HG02610 (cell line): ENCODE data around the gene ZBTB38.

Experiments
- ATAC-seq: cut with Tn5 transposase; IDR thresholded peaks from one replicate; pipeline ENCODE4 v1.9.1; 2021; ENCODE audit warnings: mild to moderate bottlenecking, moderate library complexity; ENCODE audit not compliant: unreplicated experiment

ZBTB38 gene

GRCh38 chr3:141384575-141384974, 16.3 kb downstream of the ZBTB38 start:
- no peak for ATAC-seq

DNA sequence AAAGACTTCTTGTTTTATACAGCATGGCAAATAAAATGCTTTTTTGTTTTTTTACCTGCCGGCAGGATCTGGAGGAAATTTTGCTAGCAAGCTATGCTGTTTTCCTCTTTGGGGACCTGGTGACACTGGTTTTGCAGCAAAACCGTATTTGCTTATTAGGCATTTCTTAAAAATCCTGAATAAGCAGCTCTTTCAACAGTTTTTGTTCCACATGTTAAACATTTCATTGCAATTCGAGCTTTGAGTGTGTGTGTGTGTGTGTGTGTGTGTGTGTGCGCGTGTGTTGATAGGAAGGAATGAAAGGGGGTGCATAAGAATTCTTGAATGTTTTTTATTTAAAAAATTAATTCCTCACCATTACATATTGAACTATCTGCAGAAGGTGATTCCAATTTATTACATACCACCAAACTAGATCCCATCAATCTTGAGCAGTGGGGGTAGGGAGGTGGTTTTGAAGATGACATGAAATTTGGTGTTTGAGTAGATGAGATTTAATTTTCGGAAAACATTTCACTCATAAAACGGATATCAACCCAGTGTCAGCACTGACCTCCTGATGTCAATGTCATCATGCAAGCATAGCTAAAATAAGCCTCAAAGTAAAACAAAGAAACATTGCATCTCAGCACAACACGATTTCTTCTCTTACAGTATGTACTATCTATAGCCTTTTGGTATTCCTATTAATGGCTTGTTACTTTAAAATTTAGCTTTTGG, 17.3 kb downstream of the ZBTB38 start:
- no peak for ATAC-seq

DNA sequence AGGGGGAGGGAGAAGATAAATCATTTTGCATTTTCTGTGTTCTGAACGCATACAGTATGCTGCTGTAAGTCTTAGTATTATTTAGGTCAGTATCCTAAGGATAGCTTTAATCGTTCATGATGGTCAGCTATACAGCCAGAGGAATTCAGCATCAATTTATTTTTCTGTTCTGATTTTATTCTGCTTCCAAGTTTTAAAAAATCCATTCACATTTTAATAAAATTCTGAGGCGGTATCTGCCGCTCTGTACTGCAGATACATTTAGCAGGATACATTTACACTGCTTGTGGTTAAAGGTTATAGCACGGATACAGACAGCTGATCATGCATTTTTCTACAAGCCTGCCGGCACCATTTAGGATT, 17.8 kb downstream of the ZBTB38 start:
- ATAC-seq = no peak

DNA sequence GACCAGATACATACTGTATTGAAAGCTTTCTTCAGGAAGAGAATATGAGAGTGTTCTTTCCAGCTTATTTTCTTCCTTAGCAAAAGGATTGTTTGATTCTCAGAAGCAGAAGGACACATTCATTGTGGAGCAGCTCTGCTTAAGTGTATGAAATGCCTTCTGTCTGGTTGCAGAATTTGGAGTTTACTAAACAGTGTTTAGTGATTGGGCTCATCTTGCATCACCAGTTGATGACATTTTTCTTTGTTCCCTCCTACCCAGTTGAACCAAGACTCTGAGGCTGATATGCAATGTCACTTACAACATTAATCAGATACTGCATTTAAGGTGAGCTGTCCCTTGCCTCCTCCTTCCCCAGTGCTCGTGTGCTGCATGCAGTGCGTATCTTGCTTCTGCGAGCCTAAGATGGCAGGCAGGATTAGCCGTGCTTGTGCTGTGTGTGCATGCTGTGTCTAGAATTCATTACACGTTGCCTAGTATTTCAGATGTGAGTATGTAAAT, 18.4 kb downstream of the ZBTB38 start:
- no peak for ATAC-seq

- no peak for ATAC-seq
Measured at GRCh38 chr3:141387516-141387915, 19.2 kb downstream of the ZBTB38 start.

GRCh38 chr3:141388395-141388794, 20.1 kb downstream of the ZBTB38 start:
- peak; percentile 12 for ATAC-seq

DNA sequence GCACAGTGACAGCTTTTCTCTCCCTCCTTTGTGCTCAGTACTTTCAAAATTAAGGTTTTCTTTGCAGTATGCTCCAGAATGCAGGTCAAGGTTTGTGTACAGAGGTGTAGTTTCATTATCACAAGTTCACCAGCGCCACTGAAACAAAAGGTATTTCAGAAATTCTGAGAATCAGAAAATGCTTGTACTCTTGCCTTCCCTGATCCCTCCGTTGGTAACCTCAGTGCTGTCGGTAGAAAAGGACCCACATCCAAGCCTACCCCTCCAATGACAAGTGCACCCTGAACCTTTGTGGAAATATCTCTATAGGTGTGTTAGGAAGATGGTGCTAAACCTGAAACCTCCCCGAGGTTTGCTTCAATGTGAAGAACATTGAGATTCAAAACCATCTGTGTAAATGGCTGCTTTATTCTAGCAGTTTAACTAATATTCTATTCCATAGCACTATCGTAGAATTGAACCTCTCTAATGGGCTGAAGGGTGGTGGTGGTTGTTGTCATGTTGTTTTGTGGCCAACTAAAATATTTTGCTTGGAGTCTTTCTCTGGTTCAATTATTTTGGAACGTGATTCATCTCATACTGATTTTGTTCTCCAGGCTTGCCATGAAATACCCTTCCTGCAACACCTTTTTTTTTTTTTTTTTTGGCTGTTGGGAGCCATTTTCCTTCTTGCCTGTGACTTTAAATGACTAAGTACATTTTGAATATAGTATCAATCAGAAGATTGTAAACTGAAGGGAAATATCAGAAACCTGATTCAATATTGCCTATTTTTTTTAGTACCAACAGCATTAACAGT, 20.7 kb downstream of the ZBTB38 start:
- ATAC-seq = peak; percentile 81

- ATAC-seq = no peak
Measured at GRCh38 chr3:141389703-141390102, 21.4 kb downstream of the ZBTB38 start.

DNA sequence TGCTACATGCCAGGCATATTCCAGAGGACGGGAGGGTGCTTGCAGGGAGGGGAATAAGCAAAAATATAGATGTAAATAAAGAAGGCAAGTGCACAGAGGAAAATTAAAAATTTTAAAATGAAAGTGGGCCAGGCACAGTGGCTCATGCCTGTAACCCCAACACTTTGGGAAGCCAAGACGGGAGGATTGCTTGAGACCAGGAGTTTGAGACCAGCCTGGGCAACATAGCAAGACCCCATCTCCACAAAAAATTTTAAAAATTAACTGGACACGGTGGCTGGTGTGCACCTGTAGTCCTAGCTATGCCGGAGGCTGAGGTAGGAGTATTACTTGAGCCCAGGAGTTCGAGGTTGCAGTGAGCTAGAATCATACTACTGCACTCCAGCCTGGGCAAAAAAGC, 22.4 kb downstream of the ZBTB38 start:
- ATAC-seq = no peak

- ATAC-seq = no peak
Measured at GRCh38 chr3:141391298-141391990, 23.1 kb downstream of the ZBTB38 start.

- ATAC-seq = no peak
Measured at GRCh38 chr3:141391991-141392316, 23.6 kb downstream of the ZBTB38 start.

DNA sequence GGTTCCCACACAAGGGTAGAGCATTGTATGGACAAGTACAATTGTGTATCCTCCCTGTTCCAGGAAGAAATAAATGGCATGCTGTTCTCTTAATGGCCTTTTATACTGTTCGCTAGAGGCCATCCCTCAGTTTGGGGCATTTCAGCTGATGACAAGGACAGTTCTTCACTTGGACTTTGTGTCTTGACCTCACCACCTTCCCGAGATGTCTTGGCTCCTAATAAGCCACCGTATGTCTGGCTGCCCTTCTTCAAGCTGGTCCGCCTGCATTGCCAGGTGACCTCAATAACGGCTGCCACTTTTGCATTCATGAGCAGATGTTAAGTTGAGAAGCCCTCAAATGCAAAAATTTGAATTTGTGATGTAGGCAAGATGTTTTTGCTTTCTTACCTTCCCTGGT, 24.1 kb downstream of the ZBTB38 start:
- ATAC-seq = no peak

DNA sequence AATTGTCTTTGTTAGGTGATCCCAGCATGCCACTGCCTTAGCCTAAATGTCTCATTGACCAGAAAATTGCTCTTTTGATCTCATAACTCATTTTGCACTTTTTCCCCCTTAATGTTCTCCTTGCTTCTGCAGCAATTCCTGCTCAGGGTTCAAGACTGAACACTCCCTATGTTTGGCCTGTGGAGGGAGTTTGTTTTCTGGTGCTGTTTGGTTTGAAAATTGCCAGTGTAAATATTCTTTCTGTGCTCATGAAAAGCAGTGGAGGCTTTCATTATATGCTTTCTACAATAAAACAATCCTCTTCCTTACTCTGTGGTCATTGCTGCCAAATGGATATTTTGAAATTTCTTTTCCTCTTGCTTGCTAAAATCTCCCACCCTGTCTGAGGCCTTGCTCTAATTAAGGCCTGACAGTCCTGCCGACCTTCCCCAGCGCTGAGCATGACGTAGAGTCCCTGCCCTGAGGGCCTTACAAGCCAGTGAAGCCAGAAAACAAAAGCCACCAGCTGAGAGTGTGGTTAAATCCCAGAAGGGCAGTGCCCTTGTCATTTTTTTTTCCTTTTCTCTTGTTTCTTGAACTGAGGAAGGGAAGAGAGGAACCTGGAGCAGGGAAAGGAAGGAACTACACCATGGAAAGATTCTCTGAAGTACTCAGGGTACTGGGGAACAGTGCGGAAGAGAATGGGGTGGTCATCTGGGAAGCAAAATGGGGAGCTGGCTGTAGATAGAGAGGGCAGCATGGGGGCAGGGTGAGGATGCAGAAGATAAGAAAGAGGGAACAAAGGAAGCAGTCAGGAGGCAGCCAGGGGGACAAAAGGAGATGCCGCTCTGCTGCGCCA, 24.8 kb downstream of the ZBTB38 start:
- no peak for ATAC-seq

DNA sequence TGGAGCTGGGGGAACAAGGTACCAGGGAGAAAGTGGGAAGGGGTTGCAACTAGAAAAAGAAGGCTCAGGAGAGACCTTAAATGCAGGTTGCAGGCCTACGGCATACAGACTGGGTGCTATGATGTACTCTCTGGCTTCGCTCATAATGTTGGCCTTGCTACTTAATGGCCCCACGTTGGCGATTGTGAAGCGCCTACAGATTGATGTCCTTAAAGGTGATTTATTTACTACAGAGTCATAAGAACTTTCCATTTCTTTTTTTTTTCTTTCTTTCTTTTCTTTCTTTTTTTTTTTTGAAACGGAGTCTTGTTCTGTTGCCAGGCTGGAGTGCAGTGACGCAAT, 25.4 kb downstream of the ZBTB38 start:
- no peak for ATAC-seq

- no peak for ATAC-seq
Measured at GRCh38 chr3:141394560-141394959, 26.3 kb downstream of the ZBTB38 start.

GRCh38 chr3:141395005-141395589, 26.8 kb downstream of the ZBTB38 start:
- ATAC-seq = no peak

GRCh38 chr3:141397996-141398395, 29.7 kb downstream of the ZBTB38 start:
- no peak for ATAC-seq

DNA sequence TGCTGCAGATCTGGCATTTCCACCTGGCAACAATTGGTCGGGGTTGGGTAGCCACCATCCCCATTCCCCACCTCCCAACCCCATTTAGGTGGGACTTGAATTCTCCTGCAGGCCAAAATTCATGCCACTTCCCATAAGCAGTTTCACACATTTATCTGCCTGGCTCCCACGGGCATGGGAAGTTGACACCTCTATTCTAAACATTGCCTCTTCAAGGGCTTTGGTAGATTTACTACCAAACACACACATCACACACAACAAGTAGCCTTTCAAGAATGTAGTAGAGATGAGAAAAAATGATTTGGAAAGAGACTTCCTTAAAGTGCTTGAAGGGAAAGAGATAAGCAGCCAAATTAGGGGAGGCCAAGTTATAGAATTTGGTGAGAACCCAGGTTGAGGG, 30.9 kb downstream of the ZBTB38 start:
- no peak for ATAC-seq

- ATAC-seq = no peak
Measured at GRCh38 chr3:141400073-141400971, 32.0 kb downstream of the ZBTB38 start.

DNA sequence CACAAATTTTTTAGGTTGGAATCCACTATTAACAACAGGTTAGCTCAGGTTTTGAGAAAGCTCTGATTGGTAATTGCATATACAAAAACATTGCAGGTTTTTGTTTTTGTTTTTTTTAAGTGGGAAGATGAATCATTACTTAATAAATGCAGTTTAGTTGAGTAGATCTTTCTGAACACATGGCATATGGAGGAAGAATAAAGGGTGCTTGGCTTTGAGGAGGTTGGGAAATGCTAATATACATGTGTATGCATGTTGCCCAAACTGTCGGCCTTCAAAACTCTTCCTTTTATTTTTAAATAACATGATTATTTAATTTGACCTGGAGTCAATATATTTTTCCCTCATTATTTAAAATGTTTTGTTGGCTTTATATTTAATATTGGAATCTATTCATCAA, 32.8 kb downstream of the ZBTB38 start:
- ATAC-seq = no peak
